ENCODE results near the gene PRSS3.
"Not testable (repeated sequence)": the region's sequence is repeated elsewhere in the genome, so short reads cannot be mapped to it uniquely, and the experiment has no call there.

PRSS3 gene

GRCh38 chr9:33818847-33819500 is 23.6 kb downstream of the PRSS3 start:
- peak in 1 of 2 donors; percentile 17 for DNase-seq

DNA sequence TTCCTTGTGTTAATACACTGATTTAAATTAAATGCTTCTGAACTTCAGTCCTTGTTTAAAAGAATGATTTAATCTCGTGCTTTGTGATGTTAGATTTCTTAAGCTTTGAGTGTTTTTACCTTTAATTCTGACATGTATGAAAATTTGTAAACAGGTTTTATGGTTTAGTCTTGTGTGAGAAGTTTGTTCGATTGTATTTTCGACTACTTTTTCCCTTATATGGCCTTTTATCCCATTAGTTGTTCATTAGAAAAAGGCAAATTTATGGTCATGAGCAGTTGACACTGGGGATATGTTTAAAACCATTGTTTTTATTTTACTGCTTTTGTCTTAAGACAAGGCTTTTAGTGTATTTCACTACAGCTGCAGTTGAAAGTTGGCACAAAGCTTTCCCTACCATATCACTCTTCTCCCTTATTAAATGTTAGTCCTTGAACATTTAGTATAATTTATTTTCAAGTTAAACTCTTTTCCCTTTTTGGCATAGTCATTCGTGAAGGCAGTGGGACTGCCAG is 24.9 kb downstream of the PRSS3 start:
- DNase-seq: no peak

GRCh38 chr9:33823801-33824200 is 28.4 kb downstream of the PRSS3 start:
- DNase-seq: no peak

DNA sequence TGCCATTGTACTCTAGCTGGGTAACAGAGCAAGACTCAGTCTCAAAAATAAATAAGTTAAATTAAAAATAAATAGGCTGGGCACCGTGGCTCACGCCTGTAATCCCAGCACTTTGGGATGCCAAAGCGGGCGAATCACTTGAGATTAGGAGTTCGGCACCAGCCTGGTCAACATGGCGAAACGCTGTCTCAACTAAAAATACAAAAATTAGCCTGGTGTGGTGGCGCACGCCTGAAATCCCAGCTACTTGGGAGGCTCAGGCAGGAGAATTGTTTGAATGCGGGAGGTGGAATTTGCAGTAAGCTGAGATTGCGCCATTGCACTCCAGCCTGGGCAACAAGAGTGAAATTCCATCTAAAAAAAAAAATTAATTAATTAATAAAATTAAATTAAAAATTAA is 31.9 kb downstream of the PRSS3 start:
- not testable (repeated sequence) for DNase-seq

- peak; percentile 63 to 67 for DNase-seq
These were observed 34.4 kb downstream of the PRSS3 start for GRCh38 chr9:33829641-33830230.

- DNase-seq: no peak
These were observed 40.4 kb downstream of the PRSS3 start for GRCh38 chr9:33835625-33836260.

- DNase-seq: peak; percentile 92 to 95
These were observed 40.9 kb downstream of the PRSS3 start for GRCh38 chr9:33836261-33836660.

- DNase-seq: no peak
These were observed 41.8 kb downstream of the PRSS3 start for GRCh38 chr9:33837138-33837537.

- peak; percentile 32 to 46 for DNase-seq
These were observed 45.0 kb downstream of the PRSS3 start for GRCh38 chr9:33840381-33840780.

DNA sequence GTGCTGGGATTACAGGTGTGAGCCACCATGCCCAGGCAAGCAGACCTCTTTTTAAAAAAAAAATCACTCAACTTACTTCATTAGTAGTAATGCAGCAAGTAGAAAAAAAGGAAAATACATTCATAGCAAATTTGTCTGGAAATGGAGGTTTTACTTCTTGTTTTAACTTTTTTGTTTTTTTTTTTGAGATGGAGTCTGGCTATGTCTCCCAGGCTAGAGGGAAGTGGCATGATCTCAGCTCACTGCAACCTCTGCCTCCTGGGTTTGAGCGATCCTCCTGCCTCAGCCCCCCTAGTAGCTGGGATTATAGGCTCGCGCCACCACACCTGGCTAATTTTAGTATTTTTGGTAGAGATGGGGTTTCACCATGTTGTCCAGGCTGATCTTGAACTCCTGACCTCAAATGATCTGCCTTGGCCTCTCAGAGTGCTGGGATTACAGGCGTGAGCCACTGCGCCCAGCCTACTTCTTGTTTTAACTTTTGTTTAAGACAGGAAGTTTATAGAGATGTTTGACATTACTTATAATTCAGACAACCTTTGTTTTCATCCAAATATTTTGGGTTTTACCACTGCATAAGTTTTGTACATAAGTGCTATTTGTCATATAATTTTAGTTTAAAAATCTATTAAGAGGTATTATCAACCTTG is 48.1 kb downstream of the PRSS3 start:
- DNase-seq: peak; percentile 28 to 52

GRCh38 chr9:33846231-33846630 is 50.9 kb downstream of the PRSS3 start:
- DNase-seq: peak in 1 of 2 donors; percentile 15

DNA sequence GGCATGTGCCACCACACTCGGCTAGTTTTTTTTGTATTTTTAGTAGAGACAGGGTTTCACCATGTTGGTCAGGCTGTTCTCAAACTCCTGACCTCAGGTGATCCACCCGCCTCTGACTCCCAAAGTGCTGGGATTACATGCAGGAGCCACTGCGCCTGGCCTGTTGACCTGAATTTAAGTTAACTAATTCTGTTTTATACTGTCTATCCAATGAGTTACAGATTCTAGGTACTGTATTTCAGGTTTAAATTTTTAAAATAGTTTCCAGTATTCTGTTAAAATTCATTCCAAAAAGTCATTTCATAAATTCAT is 52.5 kb downstream of the PRSS3 start:
- DNase-seq: not testable (repeated sequence)

Data from inflammatory macrophage treated with lipopolysaccharide for 1 hour (primary cell).